GM12864 (cell line): ENCODE measurements around the gene BARX2.

Source experiments
- DNase-seq: peaks from one replicate; pipeline ENCODE4 v3.0.0-alpha.2; 2011; ENCODE audit warnings: low read depth
- H3K4me3 ChIP-seq: 2 replicates; pipeline ENCODE4 v1.5.1; 2011; ENCODE audit warnings: mild to moderate bottlenecking, low read depth, low read length, control low read depth
- TF ChIP-seq, protein P1 (sequence below): IDR thresholded peaks from 2 replicates; pipeline ENCODE4 v1.5.1; 2011; ENCODE audit warnings: low read depth, mild to moderate bottlenecking, moderate library complexity, low read length, control low read depth, inconsistent platforms; ENCODE audit errors: missing control alignments

BARX2 gene

DNA sequence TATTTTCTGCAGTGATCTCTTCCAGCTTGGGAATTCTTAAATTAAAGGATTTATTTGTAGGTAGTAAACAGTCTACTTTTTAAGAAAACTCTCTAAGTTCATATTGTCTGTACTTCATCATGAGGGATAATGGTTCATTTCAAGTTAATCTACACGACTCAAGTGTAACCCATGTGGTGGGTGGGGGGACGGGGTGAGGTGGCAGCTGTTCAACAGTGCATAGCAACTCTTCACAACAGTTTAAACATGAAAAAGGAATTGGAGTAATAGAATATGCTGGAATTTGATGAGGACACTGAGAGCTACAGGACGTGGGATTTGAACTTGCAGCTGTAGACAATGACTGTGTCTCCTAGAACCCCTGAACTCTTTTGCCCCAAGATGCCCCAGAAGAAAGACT is 20.8 kb downstream of the BARX2 start:
- H3K4me3 ChIP-seq: no peak overlapping the region

GRCh38 chr11:129402206-129403171 is 26.8 kb downstream of the BARX2 start:
- DNase-seq: no peak
- H3K4me3 ChIP-seq: no peak overlapping the region
- TF ChIP-seq, protein P1, sequence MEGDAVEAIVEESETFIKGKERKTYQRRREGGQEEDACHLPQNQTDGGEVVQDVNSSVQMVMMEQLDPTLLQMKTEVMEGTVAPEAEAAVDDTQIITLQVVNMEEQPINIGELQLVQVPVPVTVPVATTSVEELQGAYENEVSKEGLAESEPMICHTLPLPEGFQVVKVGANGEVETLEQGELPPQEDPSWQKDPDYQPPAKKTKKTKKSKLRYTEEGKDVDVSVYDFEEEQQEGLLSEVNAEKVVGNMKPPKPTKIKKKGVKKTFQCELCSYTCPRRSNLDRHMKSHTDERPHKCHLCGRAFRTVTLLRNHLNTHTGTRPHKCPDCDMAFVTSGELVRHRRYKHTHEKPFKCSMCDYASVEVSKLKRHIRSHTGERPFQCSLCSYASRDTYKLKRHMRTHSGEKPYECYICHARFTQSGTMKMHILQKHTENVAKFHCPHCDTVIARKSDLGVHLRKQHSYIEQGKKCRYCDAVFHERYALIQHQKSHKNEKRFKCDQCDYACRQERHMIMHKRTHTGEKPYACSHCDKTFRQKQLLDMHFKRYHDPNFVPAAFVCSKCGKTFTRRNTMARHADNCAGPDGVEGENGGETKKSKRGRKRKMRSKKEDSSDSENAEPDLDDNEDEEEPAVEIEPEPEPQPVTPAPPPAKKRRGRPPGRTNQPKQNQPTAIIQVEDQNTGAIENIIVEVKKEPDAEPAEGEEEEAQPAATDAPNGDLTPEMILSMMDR: no peak

More for the DNA sequence above, 20.8 kb downstream of the BARX2 start:
- no peak for DNase-seq
- TF ChIP-seq, protein P1: no peak

GRCh38 chr11:129404731-129405130 is 29.1 kb downstream of the BARX2 start:
- no peak overlapping the region for H3K4me3 ChIP-seq
- DNase-seq: no peak
- TF ChIP-seq, protein P1: no peak

- DNase-seq: no peak
- TF ChIP-seq, protein P1: no peak
- no peak overlapping the region for H3K4me3 ChIP-seq
Observed at GRCh38 chr11:129408865-129409444, 33.3 kb downstream of the BARX2 start.

GRCh38 chr11:129410395-129410960 is 34.8 kb downstream of the BARX2 start:
- H3K4me3 ChIP-seq: no peak overlapping the region
- no peak for DNase-seq
- TF ChIP-seq, protein P1: no peak

GRCh38 chr11:129412494-129412893 is 36.8 kb downstream of the BARX2 start:
- DNase-seq: no peak
- TF ChIP-seq, protein P1: no peak

More at GRCh38 chr11:129412494-129412893, 36.8 kb downstream of the BARX2 start:
- H3K4me3 ChIP-seq: no peak overlapping the region
